ENCODE results near the gene RBBP8.
"Not testable (repeated sequence)": the region's sequence is repeated elsewhere in the genome, so short reads cannot be mapped to it uniquely, and the experiment has no call there.

Gene RBBP8

DNA sequence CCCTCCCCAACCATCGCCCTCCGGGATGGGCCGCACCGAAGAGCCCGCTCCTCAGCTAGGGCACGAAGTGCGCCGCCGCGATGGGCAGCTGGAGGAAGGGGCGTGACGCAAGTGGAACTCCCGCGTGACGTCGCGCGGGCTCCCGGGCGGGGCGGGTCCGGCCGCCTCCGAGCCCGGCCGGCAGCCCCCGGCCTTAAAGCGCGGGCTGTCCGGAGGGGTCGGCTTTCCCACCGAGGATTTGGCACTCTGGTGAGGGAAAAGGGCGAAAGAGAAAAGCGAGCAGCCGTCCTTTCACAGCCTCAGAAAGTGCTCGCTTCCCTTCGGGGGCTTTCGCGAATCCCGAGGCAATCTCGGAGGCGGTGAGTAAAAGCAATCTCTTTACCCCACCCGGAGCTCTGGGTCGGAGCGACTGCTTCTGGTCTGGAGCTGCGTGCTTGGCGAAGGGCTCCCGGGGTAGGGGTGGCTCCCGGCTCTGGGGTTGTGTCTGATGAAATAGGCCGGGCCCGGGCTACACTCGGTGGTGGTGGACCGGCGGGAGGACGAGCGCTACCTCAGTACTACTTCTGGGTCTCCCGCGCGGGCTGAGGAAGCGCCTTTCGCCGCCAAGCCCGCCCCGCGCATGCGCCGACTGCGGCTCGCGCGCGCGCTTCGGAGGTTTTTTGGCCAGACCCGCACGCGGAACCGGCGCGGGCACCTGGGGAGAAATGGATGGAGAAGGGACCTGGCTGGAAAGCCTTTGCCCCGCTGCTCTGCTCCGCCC, at the start of gene RBBP8:
Gene RBBP8 (plus strand): TSS at position 123 of the 760 bp plus-strand sequence. CDS start 3,524 bp downstream, outside the sequence.
- peak; percentile 54 for DNase-seq (ENCODE audit: low read depth, low spot score)

DNA sequence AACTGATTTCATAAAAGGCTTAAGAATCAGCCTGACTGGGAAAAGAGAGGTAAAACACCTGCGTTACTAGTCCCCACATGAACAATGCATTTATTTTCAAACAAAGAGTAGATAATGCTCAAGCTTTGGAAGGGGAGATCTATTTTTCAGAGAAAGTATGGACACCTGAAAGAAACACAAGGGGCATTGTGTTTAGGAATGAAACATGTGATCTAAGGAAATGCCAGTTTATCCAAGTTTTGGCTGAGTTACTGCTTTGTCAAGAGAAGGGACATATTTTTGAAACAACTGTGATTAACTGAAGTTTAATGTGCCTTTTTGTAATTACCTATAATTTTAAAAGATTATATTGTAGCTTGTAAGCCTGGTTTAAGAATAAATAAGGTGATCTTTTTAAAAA, 49.3 kb upstream of the RBBP8 start:
- DNase-seq (ENCODE audit: low read depth, low spot score) = no peak

DNA sequence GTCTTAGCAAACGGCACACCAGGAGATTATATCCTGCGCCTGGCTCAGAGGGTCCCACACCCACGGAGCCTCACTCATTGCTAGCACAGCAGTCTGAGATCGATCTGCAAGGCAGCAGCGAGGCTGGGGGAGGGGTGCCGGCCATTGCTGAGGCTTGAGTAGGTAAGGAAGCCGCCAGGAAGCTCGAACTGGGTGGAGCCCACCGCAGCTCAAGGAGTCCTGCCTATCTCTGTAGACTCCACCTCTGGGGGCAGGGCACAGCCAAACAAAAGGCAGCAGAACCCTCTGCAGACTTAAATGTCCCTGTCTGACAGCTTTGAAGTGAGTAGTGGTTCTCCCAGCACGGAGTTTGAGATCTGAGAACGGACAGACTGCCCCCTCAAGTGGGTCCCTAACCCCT, 47.4 kb upstream of the RBBP8 start:
- DNase-seq (ENCODE audit: low read depth, low spot score) = not testable (repeated sequence)

DNA sequence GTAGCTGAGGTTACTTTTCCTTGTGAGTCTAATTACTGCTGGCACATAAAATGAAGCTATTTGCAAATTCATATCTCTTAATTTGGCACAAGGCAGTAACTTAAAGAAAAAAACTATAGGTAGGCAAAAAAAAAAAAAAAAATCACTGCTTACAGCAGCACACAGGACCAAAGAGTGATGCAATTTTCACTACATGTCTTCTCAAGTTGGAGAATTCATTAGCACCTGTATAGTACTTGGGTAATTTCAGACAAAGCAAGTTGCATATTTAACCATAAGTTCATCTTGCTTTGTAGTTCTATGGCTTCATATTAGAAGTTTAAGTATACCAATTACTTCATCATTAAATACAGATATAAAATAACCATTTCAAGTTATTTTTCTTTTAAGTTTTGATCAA, 33.7 kb upstream of the RBBP8 start:
- DNase-seq (ENCODE audit: low read depth, low spot score) = no peak

DNA sequence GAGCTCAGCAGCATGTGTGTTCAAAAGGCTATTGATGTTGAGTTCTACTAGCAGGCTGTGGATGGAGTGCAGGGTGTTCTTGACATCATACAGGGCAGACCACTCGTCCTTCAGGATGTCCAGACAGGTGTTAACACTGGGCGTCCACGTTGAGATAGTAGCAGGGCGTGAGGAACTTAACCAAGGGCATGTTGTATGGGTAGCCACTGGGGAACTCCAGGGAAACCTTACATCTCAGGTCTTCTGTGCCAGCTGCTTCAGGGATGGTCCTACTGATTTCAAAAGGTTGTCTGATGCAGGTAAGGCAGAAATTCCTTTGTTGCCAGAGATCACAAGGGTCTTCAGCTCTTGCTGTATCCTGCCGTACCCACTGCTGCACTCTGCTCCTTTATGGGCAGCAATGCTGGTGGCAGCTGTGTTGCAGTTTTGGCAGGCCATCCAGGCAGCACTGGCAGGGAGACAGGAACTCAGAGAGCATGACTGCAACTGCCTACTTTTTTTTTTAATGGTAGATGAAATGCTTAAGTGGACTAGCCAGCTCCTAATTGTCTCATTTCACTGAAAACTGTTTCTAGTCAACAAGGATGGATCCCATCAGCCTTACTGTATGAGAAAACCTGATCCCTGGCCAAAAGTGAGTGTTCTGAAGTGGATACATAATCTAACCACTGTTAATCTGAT, 32.4 kb upstream of the RBBP8 start:
- DNase-seq (ENCODE audit: low read depth, low spot score) = no peak

DNA sequence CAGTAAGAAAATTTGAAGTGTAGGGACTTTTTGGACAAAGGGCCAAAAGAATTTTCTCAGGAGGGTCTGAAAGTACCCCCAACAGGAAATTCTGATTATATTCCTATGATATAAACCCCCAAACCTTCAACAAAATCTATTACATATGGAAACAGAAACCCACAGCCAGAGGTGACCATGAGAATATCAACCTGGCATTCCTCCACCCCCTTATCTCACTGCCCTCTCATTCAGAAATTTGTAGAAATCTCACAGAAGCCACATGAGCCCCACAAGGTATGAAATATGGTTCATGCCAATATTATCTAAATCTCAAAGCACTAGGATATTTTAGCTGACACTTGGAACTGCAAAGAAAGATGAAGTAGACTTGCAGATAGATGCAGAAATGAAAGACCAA, 31.0 kb upstream of the RBBP8 start:
- no peak for DNase-seq (ENCODE audit: low read depth, low spot score)

DNA sequence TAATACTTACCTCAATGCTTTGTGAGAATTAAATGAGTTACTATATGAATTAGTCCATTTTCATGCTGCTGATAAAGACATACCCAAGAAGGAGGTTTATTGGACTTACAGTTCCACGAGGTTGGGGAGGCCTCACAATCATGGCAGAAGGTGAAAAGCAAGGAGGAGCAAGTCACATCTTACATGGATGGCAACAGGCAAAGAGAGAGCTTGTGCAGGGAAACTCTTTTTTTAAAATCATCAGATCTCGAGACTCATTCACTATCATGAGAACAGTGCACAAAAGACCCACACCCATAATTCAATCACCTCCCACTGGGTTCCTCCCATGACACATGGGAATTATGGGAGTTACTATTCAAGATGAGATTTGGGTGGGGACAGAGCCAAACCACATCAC, 29.9 kb upstream of the RBBP8 start:
- not testable (repeated sequence) for DNase-seq (ENCODE audit: low read depth, low spot score)

DNA sequence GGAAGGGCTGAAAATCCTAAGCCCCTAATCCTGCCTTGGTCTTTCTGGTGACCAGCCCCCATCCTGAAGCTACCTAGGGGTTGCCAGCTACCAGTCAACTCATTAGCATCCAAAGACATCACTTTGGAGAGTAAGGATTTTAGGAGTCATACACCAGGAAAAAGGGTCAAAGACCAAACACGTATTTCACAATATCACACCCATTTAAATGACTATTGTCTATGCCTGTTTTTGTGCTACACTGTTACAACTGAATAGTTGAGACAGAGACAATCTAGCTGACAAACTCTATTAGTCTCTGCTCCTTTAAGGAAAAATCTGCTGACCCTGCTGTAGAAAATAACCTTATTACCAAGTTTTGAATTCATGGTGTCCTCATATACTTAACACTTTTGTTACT, 21.0 kb upstream of the RBBP8 start:
- no peak for DNase-seq (ENCODE audit: low read depth, low spot score)

DNA sequence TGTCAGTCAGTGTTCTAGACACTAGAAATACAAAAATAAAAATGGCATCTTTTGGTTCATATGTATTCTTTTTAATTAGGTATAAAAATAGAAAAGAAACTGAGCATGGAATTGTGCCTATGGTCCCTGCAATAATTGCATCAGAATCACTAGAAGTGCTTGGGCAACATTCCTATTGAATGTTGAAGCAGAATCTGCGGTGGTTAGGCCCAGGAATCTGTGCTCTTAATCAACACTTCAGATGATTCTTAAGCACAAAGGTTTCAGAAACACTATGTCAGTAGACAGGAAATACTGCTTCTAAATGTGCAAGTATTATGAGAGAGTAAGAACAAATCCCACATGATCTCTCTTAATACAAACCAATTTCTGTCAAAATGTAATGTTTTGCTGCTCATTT, 20.3 kb upstream of the RBBP8 start:
- no peak for DNase-seq (ENCODE audit: low read depth, low spot score)

DNA sequence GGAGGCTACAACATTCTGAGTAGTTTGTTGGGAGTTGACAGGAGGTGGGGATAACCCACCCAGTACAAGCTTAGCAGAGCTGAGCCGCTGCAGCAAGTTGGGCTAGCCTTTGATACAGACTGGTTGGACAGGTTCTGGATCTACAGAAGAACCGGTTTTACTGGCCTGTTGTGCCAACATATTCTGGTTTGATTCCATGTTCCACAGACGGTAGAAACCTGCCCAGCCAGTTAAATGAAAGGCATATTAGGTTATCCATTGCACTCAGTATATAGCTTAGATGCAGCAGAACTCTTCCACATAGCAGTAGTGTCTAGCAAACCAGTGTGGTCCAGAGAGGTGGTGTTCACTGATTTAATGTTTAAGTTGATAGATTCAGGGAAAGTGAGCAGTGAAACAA, 19.3 kb upstream of the RBBP8 start:
- no peak for DNase-seq (ENCODE audit: low read depth, low spot score)

DNA sequence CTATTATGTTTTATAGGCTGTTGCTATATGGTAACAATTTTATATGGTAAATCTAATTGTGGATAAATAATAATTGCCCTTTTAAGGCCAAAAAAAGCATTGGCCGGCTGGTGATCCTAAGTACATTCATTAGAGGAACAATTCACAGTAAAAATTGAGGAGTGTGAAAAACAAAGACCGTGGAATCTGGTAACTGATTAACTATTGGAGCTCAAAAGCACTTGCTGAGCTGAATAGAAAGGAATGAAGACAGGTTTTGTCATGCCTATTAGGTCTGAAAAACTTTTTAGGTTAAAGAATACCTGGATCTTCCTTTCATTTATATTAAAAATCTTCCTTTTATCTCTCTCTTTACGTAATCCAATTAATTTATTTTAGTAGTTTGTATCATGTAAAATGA, 18.5 kb upstream of the RBBP8 start:
- no peak for DNase-seq (ENCODE audit: low read depth, low spot score)

DNA sequence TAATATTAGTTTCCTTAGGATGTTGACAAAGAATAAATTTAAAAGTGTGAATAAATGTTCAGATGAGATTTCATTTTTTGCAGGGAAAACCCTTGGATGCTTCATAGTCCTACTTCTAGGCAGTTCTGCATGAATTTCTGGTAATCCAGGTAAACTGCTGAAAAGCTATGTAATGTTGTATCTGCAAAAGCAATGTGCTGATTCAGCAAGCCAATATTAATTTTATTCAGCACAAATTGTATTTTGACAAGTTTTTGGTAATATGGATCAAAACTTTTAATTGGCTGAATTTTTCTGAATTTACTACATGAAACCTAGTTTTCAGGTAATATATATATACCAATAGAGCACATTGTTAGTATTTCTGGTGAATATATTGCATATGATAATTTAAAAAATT, 17.8 kb upstream of the RBBP8 start:
- no peak for DNase-seq (ENCODE audit: low read depth, low spot score)

DNA sequence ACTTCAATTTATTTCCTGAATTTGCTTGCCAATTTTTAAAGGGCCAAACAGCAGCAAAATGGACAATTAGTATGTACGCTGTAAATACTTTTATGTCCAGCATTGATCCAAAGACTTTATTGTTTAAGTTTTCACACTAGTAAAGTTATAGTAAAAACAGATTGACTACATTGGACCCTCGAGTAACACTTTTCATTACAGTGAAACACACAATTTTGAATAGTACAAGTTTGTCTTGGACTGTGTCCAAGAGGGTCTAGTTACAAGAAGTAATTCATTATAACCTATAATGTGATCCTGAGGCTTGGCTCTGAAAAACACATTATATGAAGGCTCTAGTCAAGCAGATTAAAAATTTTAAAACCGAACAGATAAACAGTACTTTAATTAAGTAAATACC, 11.4 kb upstream of the RBBP8 start:
- DNase-seq (ENCODE audit: low read depth, low spot score) = no peak

DNA sequence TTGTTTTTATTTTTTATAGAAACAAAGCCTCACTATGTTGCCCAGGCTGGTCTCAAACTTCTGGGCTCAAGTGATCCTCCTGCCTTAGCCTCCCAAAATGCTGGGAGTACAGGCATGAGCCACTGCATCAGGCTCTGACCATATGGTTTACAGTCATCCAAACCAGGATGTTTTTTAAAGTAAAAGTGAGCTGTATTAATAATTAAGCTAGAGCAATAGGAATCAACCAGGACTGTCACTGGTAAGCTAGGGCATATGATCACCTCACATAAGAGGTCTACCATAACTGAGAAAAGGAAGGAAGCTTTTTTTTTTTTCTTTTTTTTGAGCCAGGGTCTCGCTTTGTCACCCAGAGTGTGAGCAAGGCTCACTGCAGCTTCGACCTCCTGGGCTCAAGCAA, 8.5 kb upstream of the RBBP8 start:
- no peak for DNase-seq (ENCODE audit: low read depth, low spot score)

DNA sequence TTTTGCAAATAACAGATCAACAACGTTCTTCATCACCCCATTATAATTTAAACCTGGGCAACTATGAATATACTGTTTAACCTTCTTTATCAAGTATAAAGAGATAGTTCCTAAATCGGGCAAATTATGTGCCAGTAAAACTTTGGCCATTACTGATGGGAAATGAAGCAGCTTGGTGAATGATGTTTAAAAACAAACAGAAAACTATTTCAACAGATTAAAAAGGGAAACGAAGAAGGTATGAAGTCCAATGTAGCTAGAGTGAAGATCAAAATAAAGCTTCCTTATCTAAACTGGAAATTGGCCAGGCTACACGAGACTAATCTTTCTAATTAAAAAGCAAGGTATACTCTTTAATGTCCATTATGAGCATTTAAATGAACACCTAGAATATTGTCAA, 6.7 kb upstream of the RBBP8 start:
- no peak for DNase-seq (ENCODE audit: low read depth, low spot score)

DNA sequence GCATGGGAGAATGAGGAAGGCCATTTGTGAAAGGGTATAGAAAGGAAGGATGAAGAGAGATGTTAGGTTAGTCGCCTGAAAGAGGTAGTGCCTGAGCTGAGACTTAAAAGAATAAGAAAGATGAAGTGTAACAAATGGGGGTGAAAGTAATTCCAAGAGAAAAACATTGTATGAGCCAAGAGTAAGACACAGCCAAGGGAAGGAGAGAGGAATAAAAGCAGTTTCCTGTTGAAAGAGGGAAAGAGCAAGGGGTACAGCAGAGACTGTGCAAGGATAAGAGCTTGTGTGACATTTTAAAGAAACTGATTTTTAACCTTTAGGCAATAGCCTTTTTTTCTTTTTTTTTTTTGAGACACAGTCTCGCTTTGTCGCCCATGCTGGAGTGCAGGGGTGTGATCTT, 4.8 kb upstream of the RBBP8 start:
- no peak for DNase-seq (ENCODE audit: low read depth, low spot score)

DNA sequence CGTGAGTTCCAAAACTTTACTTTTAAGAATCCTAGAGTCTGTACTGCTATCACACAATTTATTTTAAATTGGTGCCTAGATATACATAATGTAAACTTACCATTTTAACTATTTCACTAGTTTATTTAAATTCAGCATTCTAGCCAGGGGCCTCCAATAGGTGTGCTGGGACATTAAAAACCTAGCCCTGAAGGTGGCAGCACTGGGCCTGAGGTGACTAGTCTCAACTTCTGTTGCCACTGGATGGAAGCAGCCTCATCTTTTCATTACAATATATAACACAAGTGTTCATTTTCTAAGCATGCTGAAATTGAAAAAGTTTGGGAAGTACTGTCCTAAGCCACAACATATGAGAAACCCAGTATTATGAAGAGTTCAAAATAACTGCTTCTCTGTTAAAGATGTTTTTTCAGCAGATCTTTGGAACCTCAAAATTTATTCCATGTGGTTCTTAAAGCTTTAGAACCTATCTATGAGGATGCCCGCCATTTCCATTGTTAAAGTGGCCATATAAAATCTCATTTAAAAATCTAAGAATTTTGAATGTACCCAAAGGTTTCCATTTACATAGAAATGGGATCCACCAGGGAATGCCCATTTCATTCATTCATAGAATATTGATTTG, 2.9 kb upstream of the RBBP8 start:
- no peak for DNase-seq (ENCODE audit: low read depth, low spot score)

DNA sequence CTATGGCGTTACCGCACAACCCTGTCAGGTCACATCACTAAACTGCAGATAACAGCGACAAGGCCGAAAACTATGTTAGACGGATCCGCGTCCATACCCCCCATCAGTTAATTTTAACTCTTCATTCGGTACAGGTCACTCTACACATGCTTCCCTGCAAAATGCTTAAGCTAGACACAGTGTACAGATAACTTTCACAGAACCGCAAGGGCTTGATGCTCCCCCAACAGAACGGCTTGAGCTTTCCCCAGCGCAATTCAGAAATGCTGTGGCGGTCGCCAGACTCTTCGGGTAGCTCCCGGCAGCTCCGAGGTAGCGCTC, 283 bp upstream of the RBBP8 start:
- DNase-seq (ENCODE audit: low read depth, low spot score) = no peak

DNA sequence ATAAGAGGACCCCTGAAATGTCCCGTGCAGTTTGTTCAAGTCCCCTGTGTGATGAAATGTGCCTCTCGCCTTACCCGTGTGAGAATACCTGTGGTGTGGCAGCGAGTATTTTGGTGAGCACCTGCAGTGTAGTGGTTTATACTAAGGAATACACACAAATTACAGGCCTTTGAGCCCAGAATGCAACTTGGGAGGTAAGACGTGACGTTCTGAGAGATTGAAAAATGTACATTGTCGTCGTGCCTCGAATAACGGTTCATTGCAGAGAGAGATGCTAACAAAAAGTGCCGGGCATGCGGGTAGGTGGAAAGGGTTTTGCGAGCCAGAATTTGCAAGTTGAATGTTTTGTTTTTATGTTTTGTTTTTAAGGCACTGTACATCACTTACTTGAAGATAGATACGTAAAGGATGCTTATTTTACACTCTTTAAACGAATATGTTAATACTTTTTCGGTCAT, 867 bp downstream of the RBBP8 start:
- no peak for DNase-seq (ENCODE audit: low read depth, low spot score)

DNA sequence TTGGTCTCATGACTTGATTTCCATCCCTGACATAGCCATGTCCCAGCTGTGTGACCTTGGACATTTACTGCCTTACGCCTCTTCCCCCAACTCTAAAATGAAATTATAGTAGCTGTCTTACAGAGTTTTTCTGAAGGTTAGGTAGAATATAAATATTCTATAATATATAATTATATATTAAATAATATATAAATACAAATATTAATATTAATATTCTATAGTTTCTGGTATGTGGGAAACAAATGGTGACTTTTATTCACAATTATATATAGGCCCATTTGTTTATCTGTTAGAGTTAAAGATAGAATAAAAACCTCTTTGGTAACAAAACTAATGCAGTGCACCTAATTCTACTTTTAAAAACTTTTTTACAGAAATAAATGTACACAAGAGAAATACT, 1.7 kb downstream of the RBBP8 start:
- no peak for DNase-seq (ENCODE audit: low read depth, low spot score)

DNA sequence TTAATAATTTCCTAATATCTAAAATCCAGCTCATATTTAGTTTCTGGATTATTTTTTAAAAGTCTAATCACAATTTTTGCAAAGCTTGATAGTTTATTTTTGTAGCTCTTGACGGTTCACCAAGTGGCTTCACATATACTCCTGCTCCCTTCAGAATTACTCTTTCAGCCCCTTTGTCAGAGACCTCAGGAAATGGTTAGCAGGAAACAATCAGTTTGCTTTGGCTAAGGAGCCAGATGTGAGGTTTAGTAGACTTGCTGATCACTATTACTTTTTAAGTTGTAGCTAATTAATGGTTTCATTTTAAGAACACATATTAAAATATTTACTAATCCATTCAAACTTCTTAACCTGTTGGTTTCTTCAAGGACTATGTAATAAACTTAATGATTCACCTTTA, 2.3 kb downstream of the RBBP8 start:
- no peak for DNase-seq (ENCODE audit: low read depth, low spot score)

DNA sequence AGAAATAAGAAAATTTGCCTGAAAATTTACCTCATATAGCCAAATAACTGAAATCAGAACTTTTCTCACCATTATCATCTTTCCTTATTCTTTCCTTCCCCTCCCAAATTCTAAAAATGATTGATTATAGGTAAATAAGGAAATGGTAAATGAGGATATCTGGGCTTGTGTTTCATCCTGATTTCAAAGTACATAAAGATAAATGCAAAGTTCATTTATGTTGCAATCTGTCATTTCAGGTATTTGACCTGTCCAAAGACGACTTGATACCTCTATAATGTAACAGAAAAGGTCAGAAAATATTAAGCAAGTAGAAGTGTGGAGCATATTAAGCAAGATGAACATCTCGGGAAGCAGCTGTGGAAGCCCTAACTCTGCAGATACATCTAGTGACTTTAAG, 3.4 kb downstream of the RBBP8 start:
- no peak for DNase-seq (ENCODE audit: low read depth, low spot score)

DNA sequence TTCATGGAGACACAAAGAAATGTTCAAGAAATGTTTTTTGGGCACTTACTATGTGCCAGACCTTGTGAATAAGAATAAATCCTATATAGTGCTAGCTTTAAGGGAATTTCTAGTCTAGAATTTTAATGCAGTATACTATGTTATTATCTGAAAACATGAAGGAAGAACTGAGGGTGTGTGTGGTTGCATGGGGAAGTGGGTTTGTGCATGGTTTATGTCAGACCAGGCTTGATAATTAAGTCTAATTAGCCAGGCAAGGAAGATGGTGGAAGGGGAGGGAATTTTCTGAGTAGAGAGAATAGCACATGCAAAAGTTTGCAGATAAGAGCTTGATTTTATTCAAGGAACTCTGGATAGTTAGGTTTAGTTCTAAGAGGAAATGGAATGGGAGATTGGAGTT, 6.5 kb downstream of the RBBP8 start:
- DNase-seq (ENCODE audit: low read depth, low spot score) = no peak
